ENCODE measurements around the gene PIAS3.

GRCh38 chr1:145884675-145885074 is 25.8 kb upstream of the PIAS3 start:
- TF ChIP-seq CTCF (conservative IDR thresholded peaks at IDR 0.05; ENCODE audit: low read depth in 2 of 2) (no peak), EZH2phosphoT487 (IDR thresholded peaks at IDR 0.05; ENCODE audit: unreplicated experiment) (no peak), ZNF114 (CRISPR knock-in tag; IDR thresholded peaks at IDR 0.05) (no peak), EZH2 (IDR thresholded peaks at IDR 0.05; ENCODE audit: low read depth, unreplicated experiment) (no peak), POLR2AphosphoS5 (IDR thresholded peaks at IDR 0.05; ENCODE audit: low read depth) (no peak), ZNF331 (CRISPR knock-in tag; IDR thresholded peaks at IDR 0.05; ENCODE audit: low read depth) (no peak), NANOG (IDR thresholded peaks at IDR 0.05; ENCODE audit: borderline replicate concordance) (no peak), JUNB (IDR thresholded peaks at IDR 0.05; ENCODE audit: unreplicated experiment) (no peak), ZNF462 (CRISPR knock-in tag; IDR thresholded peaks at IDR 0.05) (no peak), REST (IDR thresholded peaks at IDR 0.05; ENCODE audit: unreplicated experiment) (no peak), ETS1 (IDR thresholded peaks at IDR 0.05) (no peak)
